IPS-NIHi11 (cell line): ENCODE data around the gene TLCD3A.
"Not testable (repeated sequence)": the region's sequence is repeated elsewhere in the genome, so short reads cannot be mapped to it uniquely, and the experiment has no call there.

Experiments used
- DNase-seq: peaks from one replicate; pipeline ENCODE4 v3.0.0; 2012; ENCODE audit warnings: mixed read lengths, low spot score

Gene TLCD3A

GRCh38 chr17:789160-789840 lies 56.9 kb downstream of the TLCD3A start:
- no peak for DNase-seq

DNA sequence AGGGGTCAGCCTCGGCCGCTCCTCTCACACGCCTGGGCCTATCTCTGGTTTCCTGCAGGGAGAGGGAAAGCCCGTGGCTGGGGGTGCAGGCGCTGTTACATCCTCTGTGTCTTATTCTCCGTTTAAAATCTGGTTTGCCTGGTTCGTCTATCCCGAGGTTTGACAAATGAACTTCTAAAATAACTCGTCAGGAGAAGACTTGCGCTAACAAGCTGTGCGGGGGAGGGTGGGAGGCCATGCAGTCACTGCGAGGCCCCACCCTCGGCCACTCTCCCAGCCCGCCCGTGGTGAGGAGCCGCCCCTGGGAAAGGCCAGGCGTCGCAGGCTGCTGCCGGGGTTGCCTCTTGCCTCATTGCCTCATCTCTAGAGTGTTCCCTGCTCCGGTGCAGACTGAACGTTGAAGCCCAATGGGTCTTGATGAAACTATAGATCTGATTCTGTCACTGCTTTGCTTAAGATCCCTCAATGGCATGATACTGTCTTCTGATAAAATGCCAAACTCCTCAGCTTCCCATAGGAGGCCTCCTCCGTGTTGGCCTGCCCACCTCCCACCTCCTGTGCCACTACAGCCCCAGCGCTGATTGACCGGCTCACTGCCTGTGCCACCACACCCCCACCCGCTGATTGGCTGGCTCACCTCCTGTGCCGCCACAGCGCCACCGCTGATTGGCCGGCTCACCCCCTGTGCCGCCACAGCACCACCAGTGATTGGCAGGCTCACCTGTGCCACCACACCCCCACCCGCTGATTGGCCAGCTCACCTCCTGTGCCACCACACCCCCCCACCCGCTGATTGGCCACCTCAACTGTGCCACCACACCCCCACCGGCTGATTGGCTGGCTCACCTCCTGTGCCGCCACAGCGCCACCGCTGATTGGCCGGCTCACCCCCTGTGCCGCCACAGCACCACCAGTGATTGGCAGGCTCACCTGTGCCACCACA lies 57.8 kb downstream of the TLCD3A start:
- DNase-seq = not testable (repeated sequence)

DNA sequence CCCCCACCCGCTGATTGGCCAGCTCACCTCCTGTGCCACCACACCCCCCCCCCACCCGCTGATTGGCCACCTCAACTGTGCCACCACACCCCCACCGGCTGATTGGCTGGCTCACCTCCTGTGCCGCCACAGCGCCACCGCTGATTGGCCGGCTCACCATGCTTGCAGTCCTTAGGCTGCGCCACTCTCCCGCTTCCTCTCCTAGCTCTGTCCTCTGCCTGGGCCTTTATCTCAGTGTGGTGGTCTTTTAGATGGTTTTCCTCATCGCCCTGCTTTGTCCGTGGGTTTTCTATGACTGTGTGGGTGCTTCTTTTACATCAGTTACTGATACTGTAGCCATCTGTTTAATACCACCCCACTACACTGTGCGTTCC lies 58.5 kb downstream of the TLCD3A start:
- not testable (repeated sequence) for DNase-seq

- DNase-seq = no peak
These were observed 59.4 kb downstream of the TLCD3A start for GRCh38 chr17:791829-792228.

DNA sequence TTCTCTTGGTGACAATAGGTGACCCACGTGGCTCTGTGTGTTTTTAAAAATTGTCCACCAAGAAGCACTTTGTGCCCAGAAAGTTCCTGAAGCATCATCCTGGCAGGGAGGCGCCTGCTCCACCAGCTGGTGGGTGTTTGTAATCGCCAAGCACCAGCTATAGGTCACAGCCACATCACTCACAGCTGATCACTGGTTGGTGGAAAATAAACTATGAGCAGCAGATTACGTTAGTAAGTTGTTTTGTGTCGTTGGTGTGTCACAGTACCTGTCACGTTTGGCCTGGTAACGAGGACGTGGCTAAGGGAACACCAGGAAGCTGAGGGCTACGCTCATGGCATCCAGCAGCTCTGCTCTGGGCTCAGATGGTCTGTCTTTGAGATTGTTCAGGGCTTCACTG lies 59.9 kb downstream of the TLCD3A start:
- no peak for DNase-seq
